Stimulated activated naive CD8-positive, alpha-beta T cell treated with anti-CD3 and anti-CD28 coated beads, Interleukin-15, Interleukin-2, amounts not matched to agents 100 ng/mL and 50 ng/mL, for 24 hours (primary cell): ENCODE measurements around the gene TRAF1.

Experiments used
- H3K27ac Mint-ChIP-seq: one replicate; pipeline ENCODE4 v1.8.0; 2021; ENCODE audit warnings: mild to moderate bottlenecking, mixed read lengths
- H3K27me3 Mint-ChIP-seq: one replicate; pipeline ENCODE4 v1.8.0; 2021; ENCODE audit warnings: mixed read lengths
- H3K36me3 Mint-ChIP-seq: one replicate; pipeline ENCODE4 v1.8.0; 2021; ENCODE audit warnings: low read depth, mixed read lengths
- H3K4me1 Mint-ChIP-seq: one replicate; pipeline ENCODE4 v1.8.0; 2021; ENCODE audit warnings: low read depth, mixed read lengths
- H3K4me3 Mint-ChIP-seq: one replicate; pipeline ENCODE4 v1.8.0; 2021; ENCODE audit warnings: mild to moderate bottlenecking, mixed read lengths
- H3K9me3 Mint-ChIP-seq: one replicate; pipeline ENCODE4 v1.8.0; 2021; ENCODE audit warnings: mixed read lengths

Gene TRAF1

DNA sequence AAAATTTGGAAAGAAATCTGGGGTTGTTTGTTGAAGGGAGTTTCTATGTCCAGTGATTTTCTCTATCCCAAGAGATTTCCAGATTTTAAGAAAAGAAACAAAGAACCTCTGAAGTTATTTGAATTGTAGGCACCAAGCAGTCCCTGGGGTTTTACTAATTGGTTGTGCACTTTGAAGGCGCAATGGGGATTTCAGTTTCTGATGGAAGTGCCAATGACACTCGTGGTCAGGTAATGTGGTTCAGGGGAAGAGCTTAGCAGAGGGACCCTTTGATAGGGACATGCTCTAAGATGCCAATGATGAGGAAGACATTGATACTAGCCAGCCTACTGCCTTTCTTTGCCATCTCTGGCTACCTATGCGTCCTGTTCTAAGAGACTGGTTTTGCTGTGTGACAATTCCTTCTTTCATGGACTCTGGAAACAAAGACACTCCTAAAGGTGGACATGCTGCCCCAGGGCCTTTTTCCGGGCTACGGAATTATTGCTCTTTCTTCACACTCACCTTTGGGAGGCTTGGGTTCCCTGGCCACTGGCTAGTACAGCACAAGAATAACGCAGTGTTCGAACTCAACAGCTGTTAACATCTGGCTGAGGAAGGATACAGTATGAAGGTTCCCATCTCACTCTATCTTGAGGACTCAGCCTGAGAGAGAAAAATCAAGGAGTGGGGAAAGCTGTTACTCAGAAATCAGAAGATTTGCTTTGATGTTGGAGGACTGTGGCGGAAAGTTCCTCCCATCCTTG lies 6.9 kb upstream of the TRAF1 start:
- peak overlapping the region; percentile 100 for H3K27ac Mint-ChIP-seq
- peak overlapping the region; percentile 76 for H3K4me3 Mint-ChIP-seq
- H3K27me3 Mint-ChIP-seq, result no peaks in the 10 kb centered on the region
- peaks cover 91% of the 10 kb centered on the region for H3K4me1 Mint-ChIP-seq
- peaks cover 4% of the 10 kb centered on the region for H3K36me3 Mint-ChIP-seq
- H3K9me3 Mint-ChIP-seq, result no peaks in the 10 kb centered on the region

DNA sequence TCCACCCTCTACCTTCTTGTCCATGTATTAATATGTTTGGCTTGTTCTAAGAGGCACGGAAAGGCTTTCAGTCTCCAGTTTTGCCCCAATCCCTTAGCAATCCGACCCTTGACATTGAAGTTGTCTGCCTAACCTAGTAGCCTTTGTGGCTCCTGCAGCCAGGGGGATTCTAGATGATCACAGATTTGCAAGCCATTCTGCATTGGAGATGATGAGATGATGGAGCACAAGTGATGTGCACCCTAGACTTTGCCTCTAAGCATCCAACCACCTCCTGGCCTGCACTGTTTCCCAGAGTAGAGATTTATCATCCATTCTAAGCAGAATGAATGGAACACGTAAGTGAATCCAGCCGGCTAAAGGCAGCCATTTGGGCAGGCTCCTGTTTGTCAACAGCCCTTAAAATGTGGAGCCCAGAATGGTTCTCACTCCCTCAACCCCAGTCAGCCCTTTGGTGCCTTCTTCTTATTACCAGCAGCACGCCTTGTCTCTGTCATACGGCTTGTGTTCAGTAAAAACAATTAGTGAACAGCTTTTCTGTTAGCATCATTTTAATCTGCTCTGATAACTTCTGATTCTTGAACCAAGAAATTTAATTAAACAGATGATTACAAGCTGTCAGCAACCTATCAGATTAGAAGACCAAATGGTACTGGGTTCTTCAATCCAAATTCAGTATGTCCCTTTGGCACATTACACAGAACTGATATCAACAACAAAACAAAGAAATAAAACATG lies 5.7 kb upstream of the TRAF1 start:
- peak overlapping the region; percentile 100 for H3K27ac Mint-ChIP-seq
- H3K4me1 Mint-ChIP-seq, result peaks cover 93% of the 10 kb centered on the region
- H3K27me3 Mint-ChIP-seq, result no peaks in the 10 kb centered on the region
- peaks cover 11% of the 10 kb centered on the region for H3K36me3 Mint-ChIP-seq
- H3K9me3 Mint-ChIP-seq, result no peaks in the 10 kb centered on the region
- H3K4me3 Mint-ChIP-seq, result peak overlapping the region; percentile 74

DNA sequence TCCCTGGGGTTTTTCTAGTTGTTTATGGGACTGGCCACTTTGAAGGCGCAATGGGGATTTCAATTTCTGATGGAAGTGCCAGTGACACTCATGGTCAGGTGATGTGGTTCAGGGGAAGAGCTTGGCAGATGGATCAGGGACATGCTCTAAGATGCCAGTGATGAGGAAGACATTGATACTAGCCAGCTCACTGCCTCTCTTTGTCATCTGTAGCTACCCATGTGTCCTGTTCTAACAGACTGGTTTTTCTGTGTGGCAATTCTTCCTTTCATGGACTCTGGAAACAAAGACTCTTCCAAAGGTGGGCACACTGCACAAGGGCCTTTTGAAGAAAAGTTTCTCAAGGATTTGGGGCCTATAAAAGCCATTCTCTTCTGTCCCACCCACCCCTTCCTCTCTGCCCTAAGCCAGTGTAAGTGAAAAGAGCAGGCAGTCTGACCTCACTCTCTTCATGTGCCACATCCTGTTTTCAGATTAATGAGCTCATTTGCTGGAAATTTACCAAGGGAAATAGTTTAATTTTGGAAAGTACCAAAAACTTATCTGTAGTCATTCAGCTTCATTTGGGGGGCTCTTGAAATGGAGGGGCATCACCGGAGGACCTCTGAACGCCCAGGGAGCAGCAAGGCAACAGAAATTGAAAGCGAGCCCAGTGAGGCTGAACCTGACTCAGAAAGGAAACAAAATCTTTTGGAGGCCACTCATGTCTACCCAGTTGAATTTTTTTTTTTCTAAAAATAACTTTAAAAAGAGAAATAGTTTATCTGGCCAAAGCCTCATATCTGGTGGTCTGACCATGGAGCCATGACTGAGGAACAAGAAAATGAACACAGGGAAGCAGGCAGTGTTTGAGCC lies 4.9 kb upstream of the TRAF1 start:
- Mint-ChIP-seq H3K4me3 (peak overlapping the region; percentile 74), H3K27ac (peak overlapping the region; percentile 100), H3K27me3 (no peaks in the 10 kb centered on the region), H3K36me3 (peaks cover 12% of the 10 kb centered on the region), H3K4me1 (peaks cover 93% of the 10 kb centered on the region), H3K9me3 (no peaks in the 10 kb centered on the region)

DNA sequence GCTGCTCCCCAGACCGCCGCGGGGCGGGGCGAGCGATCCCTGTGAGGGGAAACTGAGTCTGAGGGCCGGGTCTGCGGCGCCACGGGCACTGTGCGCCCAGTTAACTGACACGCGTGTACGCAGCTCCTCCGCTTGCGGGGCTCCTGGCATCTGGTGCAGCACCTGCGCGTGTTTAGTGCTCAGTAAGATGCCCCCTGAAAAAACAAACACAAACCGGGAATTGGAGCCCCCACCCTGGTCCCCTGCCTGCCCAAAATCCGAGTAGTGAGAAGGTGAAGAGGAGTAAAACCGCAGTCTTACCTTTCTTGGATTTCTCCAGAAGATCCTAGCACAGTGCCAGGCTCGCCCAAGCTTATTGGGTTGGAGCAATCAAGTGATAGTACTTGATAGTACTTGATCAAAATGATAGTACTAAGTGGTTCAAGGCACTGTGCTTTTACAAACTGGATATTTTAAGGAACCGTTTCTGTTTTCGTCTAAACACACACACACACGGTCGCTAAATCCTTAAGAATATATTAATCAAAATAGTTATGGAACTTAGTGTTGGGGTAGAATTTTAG lies 2.7 kb upstream of the TRAF1 start:
- Mint-ChIP-seq H3K27ac (peak overlapping the region; percentile 100), H3K9me3 (no peaks in the 10 kb centered on the region), H3K27me3 (no peaks in the 10 kb centered on the region), H3K4me3 (peak overlapping the region; percentile 85), H3K36me3 (peaks cover 33% of the 10 kb centered on the region), H3K4me1 (peaks cover 81% of the 10 kb centered on the region)

DNA sequence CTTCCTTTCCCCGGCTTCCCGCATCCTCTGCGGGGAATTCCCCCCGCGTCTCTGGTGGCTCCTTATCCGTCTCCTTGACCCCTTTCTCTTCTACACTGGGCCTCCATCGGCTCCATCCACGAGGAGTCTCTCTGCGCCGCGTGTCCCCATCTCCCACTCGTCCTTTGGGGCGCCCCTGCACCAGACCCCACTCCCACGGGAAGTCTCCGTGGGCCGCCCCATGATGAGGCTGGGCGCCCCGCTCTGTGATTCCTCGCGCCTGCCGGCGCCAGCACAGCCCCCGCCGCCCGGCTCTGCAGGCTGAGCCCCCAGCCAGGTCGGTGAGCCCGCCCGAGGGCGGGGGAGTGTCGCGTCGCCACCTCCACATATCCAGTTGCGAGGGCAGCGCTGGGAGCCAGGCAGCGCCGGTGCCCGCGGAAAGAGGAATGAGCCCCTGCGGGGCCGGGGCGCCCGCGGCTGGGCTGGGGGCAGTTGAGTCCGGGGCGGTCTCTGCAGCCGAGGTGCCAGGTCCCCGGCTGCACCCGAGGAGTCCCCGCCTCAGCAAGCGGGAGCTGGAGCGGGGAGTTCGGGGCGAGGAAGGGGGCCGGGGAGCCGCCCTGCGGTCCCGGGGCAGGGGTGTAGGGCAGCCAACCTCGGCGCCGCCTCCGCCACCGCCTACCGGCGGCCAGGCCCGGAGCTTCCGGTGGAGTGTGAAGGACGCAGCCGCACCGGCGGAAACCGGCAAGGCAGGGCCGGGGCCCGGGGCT lies 2.1 kb upstream of the TRAF1 start:
- Mint-ChIP-seq H3K9me3 (no peaks in the 10 kb centered on the region), H3K27me3 (no peaks in the 10 kb centered on the region), H3K36me3 (peaks cover 40% of the 10 kb centered on the region), H3K4me3 (peak overlapping the region; percentile 95), H3K4me1 (peaks cover 78% of the 10 kb centered on the region), H3K27ac (peak overlapping the region; percentile 100)

DNA sequence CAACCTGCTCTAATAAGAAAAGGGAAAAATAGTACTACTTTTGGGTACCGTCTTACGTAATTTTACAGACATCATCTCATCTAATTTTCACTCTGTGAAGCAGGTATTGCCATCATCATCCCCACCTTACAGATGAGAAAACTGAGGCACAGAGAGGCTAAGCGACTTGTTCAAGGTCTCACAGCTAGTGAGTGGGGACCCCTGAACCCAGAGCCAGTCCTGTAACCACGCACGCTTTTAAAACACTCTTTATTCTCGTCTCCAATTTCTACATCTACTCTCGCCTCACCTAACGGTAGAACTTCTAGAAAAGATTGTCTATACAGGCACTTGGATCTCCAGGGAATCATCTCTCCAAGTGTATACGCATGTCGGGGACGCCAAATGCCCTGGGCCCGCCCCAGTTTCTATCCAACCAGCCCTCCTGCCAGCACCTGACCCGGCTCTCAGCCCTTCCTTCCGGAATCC lies 1.5 kb upstream of the TRAF1 start:
- peak overlapping the region; percentile 95 for H3K4me3 Mint-ChIP-seq
- peak overlapping the region; percentile 100 for H3K27ac Mint-ChIP-seq
- no peaks in the 10 kb centered on the region for H3K9me3 Mint-ChIP-seq
- peaks cover 72% of the 10 kb centered on the region for H3K4me1 Mint-ChIP-seq
- peaks cover 46% of the 10 kb centered on the region for H3K36me3 Mint-ChIP-seq
- H3K27me3 Mint-ChIP-seq, result no peaks in the 10 kb centered on the region

DNA sequence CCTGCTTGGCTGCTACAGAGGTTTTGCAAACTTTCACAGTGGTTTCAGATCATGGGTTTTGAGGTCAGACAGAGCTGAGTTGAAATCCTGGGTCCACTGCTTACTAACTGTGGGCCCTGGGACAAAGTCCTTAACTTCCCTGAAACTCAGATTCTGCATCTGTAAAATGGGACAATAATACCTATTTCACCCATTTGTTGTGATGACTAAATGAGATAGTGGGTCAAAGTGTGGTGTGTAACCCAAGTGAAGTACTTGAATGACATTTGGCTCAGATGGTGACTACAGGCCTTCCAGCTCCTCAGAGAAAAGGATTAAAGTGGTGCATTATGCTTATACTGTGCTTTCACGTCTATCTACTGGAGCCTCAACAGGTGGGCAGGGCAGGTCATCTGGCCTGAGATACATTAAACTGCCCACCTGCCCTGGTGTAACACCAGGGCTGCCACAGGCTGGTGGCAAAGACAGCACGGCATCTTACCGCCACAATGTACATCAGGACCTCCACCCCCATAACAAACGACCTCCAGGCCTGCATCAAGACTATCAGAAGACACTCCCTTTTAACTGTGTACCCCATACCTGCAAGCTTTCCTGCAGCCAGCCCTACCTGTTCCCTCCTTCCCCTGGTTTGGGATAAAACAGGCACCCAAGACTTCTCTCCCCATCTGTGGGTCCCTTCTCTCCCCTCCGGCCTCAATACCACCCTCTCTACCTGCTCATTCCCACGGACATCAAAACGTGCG lies 846 bp upstream of the TRAF1 start:
- peaks cover 67% of the 10 kb centered on the region for H3K4me1 Mint-ChIP-seq
- no peaks in the 10 kb centered on the region for H3K27me3 Mint-ChIP-seq
- H3K9me3 Mint-ChIP-seq, result no peaks in the 10 kb centered on the region
- H3K36me3 Mint-ChIP-seq, result peaks cover 52% of the 10 kb centered on the region
- H3K4me3 Mint-ChIP-seq, result peak overlapping the region; percentile 95
- peak overlapping the region; percentile 100 for H3K27ac Mint-ChIP-seq

DNA sequence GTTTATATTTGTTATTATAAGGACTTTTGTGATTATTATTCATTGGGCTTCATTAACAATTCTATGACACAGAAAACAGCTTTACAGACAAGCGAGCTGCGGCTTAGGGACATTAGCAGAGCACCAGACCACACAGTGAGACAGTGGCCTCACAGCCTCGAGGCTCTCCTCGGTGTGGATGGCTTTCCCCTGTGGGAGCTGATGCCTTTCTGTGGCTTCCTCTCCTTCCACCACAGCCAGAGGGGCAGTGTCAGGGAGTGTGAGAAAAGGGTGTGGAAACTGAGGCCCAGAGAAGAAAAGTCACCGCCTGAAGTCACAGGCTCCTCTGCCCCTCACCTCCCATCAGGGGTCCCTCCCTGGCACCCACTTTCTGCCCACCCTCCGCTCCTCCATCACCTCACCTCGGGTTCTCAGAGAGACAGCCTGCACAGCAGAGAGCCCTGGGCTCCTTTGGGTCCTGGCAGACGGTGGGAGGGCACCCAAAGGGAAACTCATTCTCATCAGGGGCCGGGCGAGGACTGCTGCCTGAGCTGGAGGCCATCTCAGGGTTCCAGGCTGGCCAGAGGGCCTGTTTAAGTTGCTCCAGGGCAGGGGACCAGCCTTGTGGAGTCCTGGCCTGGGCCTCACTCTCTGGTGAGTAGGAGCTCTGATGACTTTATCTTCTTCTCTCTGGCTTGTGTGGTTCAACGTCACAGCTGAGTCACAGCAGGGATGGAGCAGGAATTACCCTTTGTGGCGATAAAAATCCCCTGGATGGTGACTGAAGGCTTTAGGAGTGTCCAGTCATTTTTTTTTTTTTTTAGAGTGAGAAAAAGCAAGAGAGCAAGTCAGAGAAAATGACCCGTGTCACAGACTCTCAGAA lies 830 bp downstream of the TRAF1 start:
- Mint-ChIP-seq H3K36me3 (peaks cover 64% of the 10 kb centered on the region), H3K4me3 (peak overlapping the region; percentile 95), H3K9me3 (no peaks in the 10 kb centered on the region), H3K27me3 (no peaks in the 10 kb centered on the region), H3K4me1 (peaks cover 63% of the 10 kb centered on the region), H3K27ac (peak overlapping the region; percentile 100)

DNA sequence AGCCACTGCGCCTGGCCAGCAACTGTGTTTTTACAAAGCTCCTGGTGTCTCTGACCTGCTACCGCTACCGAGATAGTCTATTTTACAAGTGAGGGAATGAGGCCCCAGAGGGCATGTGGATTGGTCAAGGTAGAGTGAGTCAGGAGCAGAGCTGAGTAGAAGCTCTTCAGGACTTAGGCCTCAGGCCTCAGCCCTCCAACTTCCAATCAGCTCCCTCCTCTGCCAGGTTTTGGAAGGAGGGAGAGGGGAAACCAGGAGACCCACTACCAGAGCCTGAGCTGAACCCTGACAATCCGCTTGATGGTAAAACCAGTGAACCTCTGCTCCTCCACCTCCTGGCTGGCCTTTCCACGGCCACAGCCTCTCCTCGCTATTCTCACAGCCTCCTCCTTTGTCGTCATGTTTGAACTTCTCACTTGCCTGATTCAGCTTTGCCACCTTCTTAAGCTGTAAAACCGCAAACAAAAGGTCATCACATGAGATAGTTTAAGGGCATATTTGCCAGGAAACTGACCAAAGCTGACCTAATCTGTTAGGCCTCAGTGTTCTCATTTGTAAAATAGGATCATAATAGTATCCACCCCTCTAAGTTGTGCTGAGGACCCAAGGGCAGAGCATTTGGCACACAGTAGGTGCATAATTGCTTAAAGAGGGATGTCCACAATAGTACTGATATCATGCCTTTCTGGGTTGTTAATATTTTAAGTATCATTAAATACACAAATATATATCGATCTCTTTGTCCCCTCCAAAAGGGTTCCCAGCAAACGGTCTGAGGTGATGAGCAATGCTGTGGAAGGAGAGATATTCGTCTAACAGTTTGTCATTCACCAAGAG lies 1.7 kb downstream of the TRAF1 start:
- H3K36me3 Mint-ChIP-seq, result peaks cover 72% of the 10 kb centered on the region
- H3K9me3 Mint-ChIP-seq, result no peaks in the 10 kb centered on the region
- H3K4me1 Mint-ChIP-seq, result peaks cover 64% of the 10 kb centered on the region
- H3K27ac Mint-ChIP-seq, result peak overlapping the region; percentile 100
- H3K4me3 Mint-ChIP-seq, result peak overlapping the region; percentile 95
- no peaks in the 10 kb centered on the region for H3K27me3 Mint-ChIP-seq

DNA sequence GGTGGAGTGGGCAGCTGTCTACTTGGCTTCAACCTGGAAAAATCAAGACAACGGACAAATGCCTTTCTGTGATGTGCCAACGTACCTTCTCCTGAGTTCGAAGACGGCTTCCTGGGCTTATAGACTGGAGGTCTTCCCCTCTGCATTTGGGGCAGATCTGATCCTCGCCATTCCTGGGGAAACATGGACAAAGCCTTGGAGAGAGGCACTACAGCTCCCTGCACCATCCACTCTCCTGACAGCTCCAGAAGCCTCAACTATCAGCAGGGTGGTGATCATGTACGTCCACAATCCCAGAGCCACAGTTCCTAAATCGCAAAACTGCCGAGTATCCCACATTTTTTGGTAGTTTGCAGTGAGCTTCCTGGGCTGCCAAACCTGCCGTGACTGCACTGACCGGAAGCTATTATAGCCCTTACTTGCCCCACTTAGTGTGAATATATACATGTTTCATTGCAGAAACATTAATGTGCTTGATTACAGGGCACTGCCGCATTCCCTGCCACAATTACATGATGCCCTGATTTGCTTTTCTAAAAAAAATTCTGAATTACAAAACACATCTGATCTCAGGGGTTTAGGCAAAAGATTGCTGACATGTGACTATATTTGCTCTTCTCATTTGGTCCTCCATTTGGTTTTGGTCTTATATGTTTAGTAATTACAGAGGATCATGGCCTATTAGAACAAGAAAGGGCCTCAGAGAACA lies 2.8 kb downstream of the TRAF1 start:
- Mint-ChIP-seq H3K36me3 (peaks cover 82% of the 10 kb centered on the region), H3K9me3 (no peaks in the 10 kb centered on the region), H3K4me1 (peaks cover 67% of the 10 kb centered on the region), H3K27me3 (no peaks in the 10 kb centered on the region), H3K27ac (peak overlapping the region; percentile 100), H3K4me3 (peak overlapping the region; percentile 95)

DNA sequence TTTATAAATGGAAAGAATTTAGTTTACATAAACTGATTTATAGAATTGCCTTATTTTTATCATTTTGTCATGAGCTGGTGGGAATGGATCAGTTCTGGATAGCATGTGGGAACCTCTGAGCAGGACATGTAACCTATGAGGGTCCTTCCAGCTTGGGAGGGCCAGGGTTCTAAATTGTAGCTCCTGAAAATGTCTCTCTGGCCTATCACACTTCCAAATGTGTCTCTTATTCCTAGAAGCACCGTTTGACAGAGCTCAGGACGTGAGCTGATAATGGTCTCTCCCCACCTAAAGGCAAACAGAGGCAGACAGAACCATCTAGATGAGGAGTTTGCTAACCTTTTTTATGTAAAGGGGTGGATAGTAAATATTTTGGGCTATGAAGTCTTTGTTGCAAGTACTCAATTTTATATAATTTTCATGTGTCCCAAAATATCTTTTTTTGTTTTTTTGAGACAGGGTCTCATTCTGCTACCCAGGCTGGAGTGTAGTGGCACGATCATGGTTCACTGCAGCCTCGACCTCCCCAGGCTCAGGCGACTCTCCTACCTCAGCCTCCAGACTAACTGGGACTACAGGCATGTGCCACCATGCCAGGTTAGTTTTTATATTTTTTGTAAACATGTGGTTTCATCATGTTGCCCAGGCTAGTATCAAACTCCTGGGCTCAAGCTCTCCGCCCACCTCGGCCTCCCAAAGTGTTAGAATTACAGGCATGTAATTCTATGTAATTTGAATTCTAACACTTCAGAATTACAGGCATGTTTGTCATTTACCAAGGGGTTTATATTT lies 4.0 kb downstream of the TRAF1 start:
- Mint-ChIP-seq H3K27me3 (no peaks in the 10 kb centered on the region), H3K4me1 (peaks cover 68% of the 10 kb centered on the region), H3K4me3 (peak overlapping the region; percentile 95), H3K36me3 (peaks cover 86% of the 10 kb centered on the region), H3K27ac (peak overlapping the region; percentile 100), H3K9me3 (no peaks in the 10 kb centered on the region)
